Lower lobe of right lung (tissue), 2 donors: ENCODE results near the gene TMEM91. TPM values are rescaled to one million over a fixed set of nuclear protein-coding genes. Genes with fewer than 3 reads are reported as not detected.

Experiments
- ATAC-seq, 2 donors: fragments of 200-7000 bp; cut with Tn5 transposase; one replicate each; pipeline ENCODE4 v1.9.1; 2020 to 2022; ENCODE audit warnings: mild to moderate bottlenecking in 2 of 2, moderate library complexity in 2 of 2
- DNase-seq: peaks from one replicate; pipeline ENCODE4 v3.0.0-alpha.2; 2020
- H3K27ac ChIP-seq: fragments of 200-600 bp; one replicate; pipeline ENCODE4 v1.8.0; 2022
- H3K27me3 ChIP-seq: fragments of 200-600 bp; one replicate; pipeline ENCODE4 v1.8.0; 2022; ENCODE audit warnings: low read depth
- H3K36me3 ChIP-seq: fragments of 200-600 bp; one replicate; pipeline ENCODE4 v1.8.0; 2022; ENCODE audit warnings: mild to moderate bottlenecking
- H3K4me1 ChIP-seq: fragments of 200-600 bp; one replicate; pipeline ENCODE4 v1.8.0; 2022
- H3K4me3 ChIP-seq: fragments of 200-600 bp; one replicate; pipeline ENCODE4 v1.8.0; 2022; ENCODE audit warnings: mild to moderate bottlenecking
- H3K9me3 ChIP-seq: fragments of 200-600 bp; one replicate; pipeline ENCODE4 v1.8.0; 2022
- intact Hi-C: fragments of 100-400 bp; cut with DNase I; formaldehyde crosslinking; loops from one replicate; pipeline ENCODE4 v1.11.0; 2022
- total RNA-seq: library from RNA; stranded (reverse); fragmentation: NEBNext Ultra II Directional; extraction: Animal tissue kit (Norgen Biotek cat#: 25700); gene quantifications from one replicate; pipeline ENCODE4 v1.2.1, GENCODE V29; 2021
- TF ChIP-seq, protein P1 (sequence below): fragments of 200-600 bp; IDR thresholded peaks from one replicate; pipeline ENCODE4 v1.8.0; 2022; ENCODE audit warnings: antibody characterized with exemption, mild to moderate bottlenecking
- donor health status: DM: no; HTN: yes; CAD: no; lungs with severe emphysema.

TMEM91 gene
- total RNA-seq, 1 donor from 2014 or later = 29.8 TPM

- Histone ChIP-seq H3K36me3 (peaks cover 19% of the 10 kb centered on the region), H3K9me3 (no peaks in the 10 kb centered on the region), H3K27ac (no peak overlapping the region), H3K27me3 (no peaks in the 10 kb centered on the region), H3K4me1 (peaks cover 40% of the 10 kb centered on the region), H3K4me3 (peak overlapping the region; percentile 76)
- intact Hi-C loops = no loop called here
- TF ChIP-seq, protein P1, sequence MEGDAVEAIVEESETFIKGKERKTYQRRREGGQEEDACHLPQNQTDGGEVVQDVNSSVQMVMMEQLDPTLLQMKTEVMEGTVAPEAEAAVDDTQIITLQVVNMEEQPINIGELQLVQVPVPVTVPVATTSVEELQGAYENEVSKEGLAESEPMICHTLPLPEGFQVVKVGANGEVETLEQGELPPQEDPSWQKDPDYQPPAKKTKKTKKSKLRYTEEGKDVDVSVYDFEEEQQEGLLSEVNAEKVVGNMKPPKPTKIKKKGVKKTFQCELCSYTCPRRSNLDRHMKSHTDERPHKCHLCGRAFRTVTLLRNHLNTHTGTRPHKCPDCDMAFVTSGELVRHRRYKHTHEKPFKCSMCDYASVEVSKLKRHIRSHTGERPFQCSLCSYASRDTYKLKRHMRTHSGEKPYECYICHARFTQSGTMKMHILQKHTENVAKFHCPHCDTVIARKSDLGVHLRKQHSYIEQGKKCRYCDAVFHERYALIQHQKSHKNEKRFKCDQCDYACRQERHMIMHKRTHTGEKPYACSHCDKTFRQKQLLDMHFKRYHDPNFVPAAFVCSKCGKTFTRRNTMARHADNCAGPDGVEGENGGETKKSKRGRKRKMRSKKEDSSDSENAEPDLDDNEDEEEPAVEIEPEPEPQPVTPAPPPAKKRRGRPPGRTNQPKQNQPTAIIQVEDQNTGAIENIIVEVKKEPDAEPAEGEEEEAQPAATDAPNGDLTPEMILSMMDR = no peak
- DNase-seq = no peak
- no peak for ATAC-seq
Measured at GRCh38 chr19:41398598-41398997, 22.3 kb downstream of the TMEM91 start.

DNA sequence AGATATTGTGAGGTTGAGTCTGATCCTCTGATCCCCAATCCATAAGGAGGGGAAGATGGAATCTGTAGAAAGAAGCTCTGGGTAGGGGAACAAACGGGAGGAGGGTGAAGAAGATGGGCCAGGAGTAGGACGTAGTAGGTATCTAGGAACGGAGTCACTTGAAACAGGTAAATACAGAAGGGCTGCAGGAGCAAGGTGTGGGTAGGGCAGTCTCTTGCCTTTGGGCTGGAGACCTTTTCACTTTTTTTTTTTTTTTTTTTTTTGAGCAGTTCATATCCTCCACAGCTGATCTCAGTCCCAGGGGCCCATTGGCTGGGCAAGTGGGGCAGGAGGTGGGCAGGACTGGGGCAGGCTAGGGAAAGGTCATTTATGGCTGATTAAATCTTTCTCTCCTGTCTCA is 22.8 kb downstream of the TMEM91 start:
- Histone ChIP-seq H3K27ac (no peak overlapping the region), H3K4me3 (peak overlapping the region; percentile 76), H3K36me3 (peaks cover 19% of the 10 kb centered on the region), H3K27me3 (no peaks in the 10 kb centered on the region), H3K4me1 (peaks cover 45% of the 10 kb centered on the region), H3K9me3 (no peaks in the 10 kb centered on the region)
- ATAC-seq = no peak
- intact Hi-C loops = no loop called here
- TF ChIP-seq, protein P1 = no peak
- no peak for DNase-seq

DNA sequence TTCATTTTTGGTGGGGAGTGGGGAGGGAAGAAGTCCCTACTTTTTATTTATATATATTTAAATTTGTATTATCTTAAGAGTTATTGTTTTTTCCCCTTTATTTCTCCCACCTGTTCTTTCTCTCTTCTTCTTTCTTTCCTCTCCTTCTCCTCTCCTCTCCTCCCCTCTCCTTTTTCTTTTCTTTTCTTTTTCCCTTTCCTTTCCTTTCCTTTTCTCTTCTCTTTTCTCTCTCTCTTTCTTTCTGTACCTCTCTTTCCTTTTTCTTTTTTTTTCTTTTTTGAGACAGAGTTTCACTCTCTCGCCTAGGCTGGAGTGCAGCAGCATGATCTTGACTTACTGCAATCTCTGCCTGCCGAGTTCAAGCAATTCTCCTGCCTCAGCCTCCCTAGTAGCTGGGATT is 23.2 kb downstream of the TMEM91 start:
- ATAC-seq (no peak), DNase-seq (no peak)
- Histone ChIP-seq H3K27ac (no peak overlapping the region), H3K4me1 (peaks cover 46% of the 10 kb centered on the region), H3K9me3 (no peaks in the 10 kb centered on the region), H3K36me3 (peaks cover 19% of the 10 kb centered on the region), H3K4me3 (no peak overlapping the region), H3K27me3 (no peaks in the 10 kb centered on the region)
- TF ChIP-seq, protein P1 = no peak
- intact Hi-C loops = no loop called here

DNA sequence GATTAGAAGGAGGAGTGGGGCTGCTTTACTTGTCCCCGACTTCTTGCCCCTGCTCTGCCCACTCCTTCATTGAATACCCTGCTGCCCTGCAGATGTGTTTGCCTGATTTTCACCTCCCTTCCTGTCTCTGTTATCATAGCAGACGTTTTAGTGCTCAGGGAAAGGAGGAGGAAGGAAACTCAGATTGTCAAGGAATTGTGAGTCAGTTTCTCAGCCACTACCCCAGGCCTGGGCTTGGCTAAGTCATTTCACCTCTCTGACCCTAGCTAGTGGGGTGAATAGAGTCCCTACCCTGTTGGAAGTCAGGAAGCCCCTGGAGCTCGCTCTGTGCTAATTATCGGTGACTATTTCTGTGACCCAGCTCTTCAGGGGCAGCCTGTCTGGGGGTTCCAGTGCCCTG is 25.1 kb downstream of the TMEM91 start:
- no peak for ATAC-seq

DNA sequence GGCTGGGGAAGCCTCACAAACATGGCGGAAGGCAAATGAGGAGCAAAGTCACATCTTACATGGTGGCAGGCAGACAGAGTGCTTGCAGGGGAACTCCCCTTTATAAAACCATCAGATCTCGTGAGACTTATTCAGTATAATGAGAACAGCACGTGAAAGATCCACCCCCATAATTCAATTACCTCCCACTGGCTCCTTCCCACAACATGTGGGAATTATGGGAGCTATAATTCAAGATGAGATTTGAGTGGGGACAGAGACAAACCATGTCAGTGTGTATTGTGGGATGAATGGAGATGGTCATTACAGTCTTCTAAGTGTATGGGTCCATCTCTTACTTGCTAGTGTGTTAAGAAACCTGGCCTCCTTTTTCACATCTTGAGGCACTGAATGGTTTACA is 25.7 kb downstream of the TMEM91 start:
- H3K9me3 ChIP-seq = no peaks in the 10 kb centered on the region
- no peaks in the 10 kb centered on the region for H3K27me3 ChIP-seq
- DNase-seq (no peak), ATAC-seq (no peak)
- TF ChIP-seq, protein P1 = no peak
- no peak overlapping the region for H3K4me3 ChIP-seq
- H3K27ac ChIP-seq = peak overlapping the region; percentile 24
- H3K4me1 ChIP-seq = peaks cover 57% of the 10 kb centered on the region
- H3K36me3 ChIP-seq = peaks cover 19% of the 10 kb centered on the region
- intact Hi-C loops = no loop called here

More for the DNA sequence above, 25.1 kb downstream of the TMEM91 start:
- TF ChIP-seq, protein P1 = no peak
- no peak for DNase-seq
- Histone ChIP-seq H3K36me3 (peaks cover 19% of the 10 kb centered on the region), H3K27me3 (no peaks in the 10 kb centered on the region), H3K27ac (peak overlapping the region; percentile 24), H3K4me1 (peaks cover 57% of the 10 kb centered on the region), H3K4me3 (no peak overlapping the region), H3K9me3 (no peaks in the 10 kb centered on the region)
- intact Hi-C loops = no loop called here
